Measurements from ENCODE around the gene SLC25A26.

SLC25A26 gene

DNA sequence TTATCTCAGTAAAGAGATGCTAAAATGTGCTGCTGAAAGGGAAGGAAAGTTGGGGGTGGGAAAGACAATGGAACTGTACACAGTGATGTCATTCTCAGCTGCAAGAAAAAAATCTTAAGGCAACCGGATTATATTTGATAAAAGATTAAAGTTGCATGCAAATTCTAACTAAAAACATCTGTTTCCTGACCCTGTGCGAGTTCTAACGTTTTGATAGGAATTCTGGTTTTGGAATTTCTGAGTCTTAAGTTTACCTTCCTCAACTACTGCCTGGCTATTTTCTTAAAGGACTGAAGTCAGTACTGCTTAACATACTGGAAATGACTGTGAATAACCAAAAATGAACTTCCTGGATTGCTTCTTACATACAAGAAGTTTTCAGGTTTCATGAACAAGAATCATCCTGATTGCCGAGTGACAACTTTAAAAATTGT lies 115.5 kb downstream of the SLC25A26 start:
- no peak for DNase-seq

DNA sequence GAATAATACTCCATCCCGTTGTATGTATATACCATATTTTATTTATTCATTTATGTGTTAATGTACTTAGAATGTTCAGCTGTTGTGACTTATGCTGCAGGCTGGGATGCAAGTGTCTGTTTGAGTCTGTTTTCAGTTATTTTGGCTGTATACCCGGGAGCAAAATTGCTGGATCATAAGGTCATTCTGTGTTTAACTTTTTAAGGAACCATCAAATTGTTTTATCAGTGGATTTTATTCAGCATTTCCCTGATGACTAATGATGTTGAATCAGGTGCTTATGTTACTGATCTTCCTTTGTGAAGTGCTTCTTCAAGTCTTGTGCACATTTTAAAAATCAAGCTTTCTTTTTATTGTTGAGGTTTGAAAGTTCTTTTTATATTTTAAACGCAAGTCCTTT lies 118.1 kb downstream of the SLC25A26 start:
- no peak for DNase-seq

DNA sequence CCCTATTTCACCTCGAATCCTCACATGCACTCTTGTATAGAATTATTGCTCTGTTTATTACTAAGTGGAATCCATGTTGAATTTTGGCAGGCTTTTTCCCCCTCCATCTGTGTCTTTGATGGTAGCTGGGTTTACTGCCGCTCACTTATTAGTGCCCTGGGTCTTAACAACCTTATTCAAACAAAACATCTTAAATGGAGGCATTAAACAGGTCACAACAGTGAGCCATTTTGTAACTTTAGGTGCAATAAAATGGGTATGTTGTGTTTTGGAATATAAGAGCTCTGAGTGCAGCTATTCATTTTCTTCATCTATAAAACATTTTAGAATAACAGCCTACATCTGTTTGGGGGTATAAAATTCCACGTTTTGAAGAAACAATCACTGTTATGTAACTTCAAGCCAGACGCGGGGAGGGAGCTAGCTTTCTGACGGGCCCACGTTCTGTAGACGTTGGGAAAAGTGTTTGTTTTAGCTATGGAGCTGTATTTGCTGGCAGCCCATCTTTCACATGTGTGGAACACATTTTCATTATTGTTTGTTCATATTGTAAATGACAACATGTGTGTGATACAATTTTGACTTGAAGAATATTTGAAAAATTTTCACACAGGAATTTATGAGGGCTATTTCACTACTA lies 122.0 kb downstream of the SLC25A26 start:
- DNase-seq = no peak

DNA sequence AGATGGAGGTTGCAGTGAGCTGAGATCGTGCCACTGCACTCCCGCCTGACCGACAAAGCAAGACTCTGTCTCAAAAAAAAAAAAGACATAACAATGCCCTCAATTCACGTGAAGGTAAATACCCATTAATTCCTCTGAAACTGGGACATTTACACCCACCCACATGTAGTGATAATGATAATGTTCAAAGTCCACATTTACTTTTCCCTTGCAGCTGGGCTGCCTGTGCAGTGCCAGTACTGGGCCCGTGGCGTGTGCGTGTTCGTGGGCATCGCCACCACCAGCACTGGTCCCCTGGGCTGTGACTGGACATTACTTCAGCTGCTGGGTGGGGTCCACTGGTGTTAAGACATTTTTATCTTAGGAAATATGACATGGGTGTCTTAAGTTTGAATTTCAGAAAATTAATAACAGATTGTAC lies 123.6 kb downstream of the SLC25A26 start:
- no peak for DNase-seq

DNA sequence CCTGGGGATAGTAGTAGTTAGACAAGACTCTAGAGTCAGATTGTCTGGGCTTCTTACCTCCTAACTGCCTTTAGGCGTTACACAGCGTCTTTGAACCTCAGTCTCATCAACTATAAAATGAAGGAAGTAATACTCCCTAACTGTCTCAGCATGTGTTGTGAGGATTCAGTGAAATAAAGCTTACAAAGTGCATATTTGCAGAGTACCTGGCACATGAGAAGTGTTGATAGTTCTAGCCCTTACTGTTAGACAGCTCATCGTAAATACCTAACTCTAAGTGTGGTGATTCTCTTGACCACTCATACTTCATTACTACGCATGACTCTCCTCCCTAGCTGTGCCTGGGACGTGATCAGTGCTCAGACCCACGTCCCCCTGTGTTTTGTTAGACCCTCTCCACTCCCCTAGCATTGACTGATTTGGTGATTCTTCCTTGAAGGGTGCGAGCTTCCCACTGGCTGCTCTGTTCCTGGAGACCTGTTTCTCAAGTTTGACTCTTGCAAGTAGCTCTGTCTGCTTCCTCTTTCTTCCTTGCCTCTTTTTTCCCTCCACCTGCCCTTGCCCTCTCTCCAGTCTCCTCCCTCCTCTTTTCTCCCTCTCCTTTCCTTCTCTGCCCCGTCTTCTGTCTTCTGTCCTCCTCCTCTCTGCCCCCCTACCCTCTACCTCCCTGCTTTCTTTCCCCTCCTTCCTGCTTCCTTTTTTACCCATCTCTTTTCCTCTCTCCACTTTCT lies 124.2 kb downstream of the SLC25A26 start:
- DNase-seq = peak; percentile 11

DNA sequence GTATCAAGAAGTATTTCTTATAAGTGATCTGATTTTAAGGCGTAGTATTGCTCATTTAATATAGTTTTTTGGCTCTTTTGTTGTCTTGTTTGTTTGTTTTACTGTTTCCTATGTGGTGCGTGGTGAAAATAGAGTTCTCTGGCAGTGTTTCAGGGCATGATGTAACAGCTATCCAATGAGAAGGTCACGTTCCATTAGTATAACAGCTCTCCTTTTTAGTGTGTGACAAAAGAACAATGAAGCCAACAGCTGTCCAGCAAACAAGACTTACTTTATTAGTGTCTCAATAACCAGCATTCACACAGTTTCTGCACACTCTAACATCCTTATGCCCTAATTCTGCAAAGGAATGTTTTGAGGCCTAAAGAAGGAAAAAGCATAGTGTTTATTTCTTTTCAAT lies 127.9 kb downstream of the SLC25A26 start:
- DNase-seq = no peak

DNA sequence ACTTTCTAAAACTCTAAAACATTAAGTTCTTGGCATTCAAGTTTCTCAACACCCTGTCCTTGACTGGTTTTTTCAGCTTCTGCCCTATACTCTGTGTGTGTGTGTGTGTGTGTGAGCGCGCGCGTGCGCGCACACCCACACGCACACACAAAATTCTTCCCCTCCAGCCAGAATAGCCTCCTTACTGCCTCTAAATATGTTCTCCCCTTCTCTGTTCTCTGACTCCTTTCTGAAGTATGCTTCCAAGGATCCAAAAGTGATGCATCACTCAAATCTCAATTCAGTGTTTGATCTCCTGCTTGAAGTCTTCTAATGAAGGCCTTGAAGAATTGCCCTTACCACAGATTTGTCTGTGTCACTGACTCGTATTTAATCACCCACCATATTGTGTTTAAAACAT lies 129.8 kb downstream of the SLC25A26 start:
- DNase-seq = no peak

DNA sequence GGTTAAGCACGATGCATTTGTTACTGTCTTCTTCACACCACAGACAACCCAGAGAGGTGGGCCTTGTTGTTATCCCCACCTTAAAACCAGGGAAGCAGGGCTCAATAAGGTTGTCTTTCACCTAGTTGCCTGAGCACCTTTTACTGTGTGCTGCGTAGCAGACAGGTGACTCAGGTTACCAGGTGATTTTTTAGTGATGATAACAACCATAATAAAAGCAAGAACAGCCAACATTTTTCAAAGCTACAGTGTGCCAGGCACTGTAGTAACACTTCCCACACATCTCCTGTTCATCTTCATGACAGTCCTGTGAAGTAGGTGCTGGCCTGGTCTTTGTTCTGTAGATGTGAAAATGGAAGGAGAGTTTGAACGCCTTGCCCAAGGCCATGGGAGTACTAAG lies 132.2 kb downstream of the SLC25A26 start:
- no peak for DNase-seq

DNA sequence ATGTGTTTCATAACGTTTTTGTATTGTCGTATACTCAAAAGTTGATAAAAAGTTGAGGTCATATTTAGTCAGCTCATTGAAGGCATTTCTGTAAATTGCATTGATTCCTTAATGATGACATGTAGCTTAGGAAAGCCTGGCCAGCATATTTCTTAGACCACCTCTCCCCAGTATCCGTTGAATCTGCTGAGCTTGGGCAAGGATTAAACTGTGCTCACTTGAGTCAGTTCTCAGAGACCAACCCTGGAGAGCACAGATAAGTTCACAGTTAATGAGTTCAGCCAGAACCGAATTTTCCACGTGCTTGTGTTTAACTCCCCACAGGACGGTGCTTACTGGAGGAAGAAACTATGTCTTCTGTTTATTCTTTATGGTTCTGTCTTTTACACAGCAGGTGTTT lies 132.7 kb downstream of the SLC25A26 start:
- no peak for DNase-seq

DNA sequence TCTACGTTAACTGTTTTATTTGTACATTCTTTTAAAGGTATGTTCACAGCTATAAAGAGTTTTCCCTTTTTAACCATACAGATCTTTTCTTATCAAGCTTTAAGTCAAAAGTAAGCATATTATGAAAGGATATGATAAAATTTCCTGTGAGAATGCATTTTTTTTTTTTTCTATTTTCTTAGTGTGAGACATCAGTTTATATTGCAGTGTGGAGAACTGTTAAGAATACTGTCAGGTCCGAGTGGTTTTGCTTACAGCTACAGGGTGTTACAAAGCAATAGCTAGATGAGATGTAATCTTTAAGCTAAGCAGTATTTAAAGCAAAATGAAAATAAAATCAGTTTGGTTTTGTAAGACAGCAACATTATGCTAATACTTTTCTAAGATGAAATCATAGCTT lies 133.2 kb downstream of the SLC25A26 start:
- DNase-seq = no peak

DNA sequence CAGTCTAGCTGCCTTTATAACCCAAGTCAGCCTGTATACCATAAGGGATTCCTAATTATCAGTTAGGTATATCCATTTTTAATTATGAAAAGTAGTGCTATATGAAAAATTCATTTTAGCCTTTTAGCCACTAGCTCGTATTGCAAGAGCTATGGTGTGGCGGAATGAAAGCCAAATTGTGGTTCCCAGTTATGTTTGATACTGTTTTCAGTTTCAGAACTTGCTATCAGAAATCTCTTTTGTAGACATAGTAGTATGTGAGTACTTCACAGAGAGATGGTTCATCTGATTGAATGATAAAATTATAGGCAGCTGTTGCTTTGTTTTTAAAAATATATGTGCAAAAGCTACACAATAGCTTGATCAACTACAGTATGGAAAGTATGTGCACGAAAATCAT lies 134.6 kb downstream of the SLC25A26 start:
- no peak for DNase-seq

DNA sequence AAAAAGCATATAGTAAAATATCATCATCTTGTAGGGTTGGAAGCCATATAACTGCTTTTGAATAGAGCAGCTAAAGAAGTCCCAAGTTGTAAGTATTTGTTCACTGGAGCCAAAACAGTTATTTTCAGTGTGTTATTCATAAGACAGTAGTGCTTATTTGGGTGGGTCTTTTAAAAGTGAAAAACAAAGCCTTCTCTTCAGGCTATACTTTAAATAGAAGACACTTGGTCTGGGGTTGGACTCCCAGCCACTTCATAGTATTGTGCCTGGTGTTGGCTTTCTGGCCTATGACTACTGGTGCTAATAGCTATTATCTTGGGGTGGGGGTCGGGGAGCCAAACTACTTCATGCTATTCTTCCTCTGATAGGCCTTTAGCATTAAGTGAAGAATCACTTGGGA lies 135.2 kb downstream of the SLC25A26 start:
- DNase-seq = no peak

DNA sequence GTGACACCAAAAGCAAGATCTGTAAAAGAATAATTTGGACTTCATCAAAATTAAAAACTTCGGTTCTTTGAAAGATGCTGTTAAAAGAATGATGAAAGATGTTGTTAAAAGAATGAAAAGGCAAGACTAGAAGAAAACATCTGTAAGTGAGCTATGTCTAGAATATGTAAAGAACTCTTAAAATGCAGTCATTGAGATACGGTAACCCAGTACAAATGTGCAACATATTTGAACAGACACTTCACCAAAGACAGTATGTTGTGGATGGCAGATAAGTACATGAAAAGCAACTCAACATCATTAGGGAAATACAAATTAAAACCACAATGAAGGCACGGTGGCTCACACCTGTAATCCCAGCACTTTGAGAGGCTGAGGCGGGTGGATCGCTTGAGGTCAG lies 140.6 kb downstream of the SLC25A26 start:
- DNase-seq = no peak

DNA sequence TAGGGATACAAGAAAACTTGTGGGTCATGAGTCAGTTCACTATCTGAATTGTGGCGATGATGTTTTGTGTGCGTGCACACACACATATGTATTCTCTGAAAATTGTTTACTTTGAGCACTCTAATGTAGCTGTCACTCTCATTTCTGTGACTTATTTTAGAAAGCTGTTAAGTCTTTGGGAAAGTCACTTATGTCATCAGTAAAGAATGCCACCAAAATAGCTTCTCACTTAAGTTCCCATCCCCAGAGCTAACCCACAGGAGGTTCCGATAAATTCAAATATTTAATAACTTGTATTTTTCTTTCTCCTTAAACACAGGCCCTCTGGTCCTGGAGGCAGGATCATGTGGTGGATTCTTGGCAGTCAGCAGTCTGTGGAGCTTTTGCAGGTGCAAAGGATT lies 141.7 kb downstream of the SLC25A26 start:
- DNase-seq = no peak

DNA sequence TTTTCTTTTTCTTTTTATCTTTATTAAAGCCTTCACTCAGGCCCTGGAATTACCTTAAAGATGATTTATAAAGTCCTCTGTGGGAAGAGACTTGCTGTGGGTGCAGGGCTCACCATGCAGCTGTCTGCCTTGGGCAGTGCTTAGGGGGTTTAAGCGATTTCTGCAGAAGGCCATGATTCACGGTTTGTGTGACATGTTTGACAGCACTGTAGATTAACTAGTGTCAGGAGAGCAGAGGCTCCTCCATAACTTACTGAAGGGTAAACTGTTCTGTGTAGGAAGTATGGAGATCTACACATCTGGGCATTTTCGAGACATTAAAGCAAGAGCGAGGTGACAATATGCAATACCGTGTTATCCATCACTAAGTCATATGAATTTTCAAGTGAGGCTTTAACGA lies 142.3 kb downstream of the SLC25A26 start:
- no peak for DNase-seq

DNA sequence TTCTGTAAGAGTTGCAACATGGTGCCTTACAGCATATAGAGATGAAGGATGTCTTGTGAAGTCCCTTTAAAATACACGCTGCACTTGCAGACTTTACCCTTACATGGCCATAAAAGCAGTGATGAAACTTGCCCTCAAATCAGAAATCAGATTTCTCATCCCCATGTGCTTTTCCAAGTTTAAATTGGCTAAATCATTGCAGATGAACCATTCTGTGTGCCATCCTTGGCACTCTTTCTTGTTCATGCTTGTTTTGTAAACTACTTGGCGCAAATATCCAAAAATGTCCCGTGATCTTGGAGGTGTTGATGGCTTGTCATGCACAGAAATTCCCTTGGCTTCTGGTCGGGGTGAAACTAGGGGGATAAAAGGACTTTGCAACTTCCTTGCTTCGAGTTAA lies 144.3 kb downstream of the SLC25A26 start:
- no peak for DNase-seq

DNA sequence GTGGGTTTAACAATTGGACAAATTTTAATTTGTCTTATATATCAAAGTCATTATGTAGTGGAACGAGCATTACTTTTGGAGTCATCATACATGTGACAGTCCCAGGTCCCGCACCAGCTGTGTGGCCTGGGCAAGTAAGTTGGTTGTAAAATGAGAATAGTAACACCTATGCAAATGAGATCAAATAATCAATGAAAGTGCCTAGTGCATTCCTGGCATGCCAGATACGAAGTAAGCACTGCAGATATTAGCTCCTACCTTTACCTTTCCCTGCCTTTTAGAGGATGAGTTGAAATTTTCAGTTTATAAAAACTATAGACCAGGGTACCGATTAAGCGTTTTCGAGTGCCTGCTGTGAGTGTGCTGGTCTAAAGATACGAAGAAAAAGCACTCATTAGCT lies 145.9 kb downstream of the SLC25A26 start:
- no peak for DNase-seq

DNA sequence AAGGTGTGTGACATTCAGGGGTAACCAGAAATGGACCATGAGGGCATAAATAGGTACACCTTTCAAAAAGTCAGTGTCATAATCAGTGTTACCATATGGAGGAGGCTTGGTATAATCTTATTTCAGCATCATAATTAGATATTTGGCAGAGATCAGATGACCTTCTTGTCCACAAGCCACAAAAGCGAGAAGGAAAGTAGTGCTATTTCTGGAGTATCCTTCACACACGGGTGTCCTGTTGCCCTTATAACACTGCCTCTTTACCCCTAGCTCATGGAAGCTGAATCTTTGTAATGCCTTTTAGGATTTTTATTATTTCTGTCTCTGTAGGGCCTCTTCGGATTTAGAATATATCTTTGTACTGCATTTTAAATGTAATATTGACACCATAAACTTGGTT lies 147.2 kb downstream of the SLC25A26 start:
- DNase-seq = no peak

DNA sequence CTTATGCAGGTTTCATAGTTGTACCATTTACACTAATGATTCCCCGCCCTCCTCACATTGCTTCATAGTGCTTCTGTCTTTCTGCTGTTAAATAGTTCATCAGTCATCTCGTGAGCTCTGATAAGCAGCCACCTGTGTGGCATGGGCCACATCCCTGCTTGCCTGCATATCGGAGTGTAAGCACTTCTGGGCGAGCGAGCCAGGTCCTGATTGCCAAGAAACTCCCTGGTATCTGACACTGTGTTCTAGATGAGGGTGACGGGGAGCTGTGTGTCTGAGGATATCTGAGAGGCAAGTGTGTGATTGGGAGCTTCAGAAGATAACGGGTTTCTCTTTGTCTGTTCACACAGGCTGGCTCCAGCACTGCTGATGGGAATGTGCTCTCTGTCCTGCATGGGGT lies 149.4 kb downstream of the SLC25A26 start:
- DNase-seq = no peak

DNA sequence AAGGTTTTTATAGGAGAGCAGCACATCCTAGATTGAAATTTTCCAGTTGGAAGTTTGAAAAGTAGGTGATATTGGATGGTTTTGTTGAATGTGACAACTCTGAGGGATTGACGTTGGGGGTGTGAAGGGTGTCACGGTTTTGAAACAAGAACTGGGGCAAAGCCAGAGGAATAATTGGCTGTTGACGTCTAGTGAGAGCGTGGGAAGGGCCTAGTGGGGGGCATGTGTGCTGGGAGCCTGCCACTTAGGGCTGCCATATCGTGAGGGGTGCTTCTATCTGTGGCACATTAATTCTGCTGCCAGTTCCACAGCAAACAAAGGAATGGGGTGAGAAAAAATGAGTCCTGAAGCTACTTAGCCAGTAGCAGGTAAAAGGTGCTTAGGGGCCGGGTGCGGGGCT lies 150.6 kb downstream of the SLC25A26 start:
- no peak for DNase-seq

DNA sequence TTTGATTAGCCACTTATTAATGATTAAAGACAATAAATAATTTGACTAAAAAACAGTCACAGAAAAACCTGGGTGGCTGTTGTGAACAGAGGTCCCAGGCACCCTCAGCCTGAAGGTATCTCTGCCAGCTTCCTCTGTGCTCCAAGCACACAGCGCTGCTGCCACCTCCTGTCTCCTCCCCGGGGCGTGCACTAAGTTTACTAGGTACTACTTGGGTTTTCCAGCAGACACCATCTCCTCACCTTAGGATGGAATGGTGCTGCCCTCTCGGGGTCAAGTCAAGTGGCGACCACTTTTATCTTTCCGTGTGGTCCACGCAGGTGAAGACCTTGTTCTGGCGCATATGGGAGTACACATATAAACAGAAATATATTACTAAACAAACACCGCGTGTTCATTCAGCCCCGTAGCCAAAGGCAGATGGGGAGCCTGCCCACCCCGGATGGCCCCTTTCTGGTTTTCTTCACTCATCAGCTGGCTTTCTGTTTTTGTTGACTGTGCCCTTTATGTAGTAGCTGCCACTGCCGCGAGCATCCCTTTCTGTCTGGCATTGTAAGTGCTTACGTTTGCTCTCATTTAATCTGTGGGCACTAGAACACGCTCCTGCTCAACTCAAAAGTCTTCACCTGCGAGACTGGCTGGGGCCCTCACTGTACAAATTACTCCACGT lies 152.0 kb downstream of the SLC25A26 start:
- DNase-seq = no peak

DNA sequence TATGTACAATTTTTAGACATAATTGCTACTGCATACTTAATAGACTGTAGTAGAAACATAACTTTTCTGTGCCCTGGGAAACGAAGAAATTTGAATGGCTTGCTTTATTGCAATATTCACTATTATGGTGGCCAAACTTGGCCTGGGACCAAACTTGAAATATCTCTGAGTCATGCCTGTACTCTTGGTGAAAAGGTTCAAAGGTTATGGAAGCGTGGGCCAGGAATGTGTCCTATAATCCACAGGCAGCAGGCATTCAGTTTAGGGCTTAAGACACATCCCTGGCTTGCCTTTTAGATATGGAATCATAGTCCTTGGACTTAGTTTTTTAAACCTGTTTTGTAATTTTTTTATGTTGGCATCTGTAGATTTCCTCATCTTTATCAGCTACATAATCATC lies 155.8 kb downstream of the SLC25A26 start:
- no peak for DNase-seq

DNA sequence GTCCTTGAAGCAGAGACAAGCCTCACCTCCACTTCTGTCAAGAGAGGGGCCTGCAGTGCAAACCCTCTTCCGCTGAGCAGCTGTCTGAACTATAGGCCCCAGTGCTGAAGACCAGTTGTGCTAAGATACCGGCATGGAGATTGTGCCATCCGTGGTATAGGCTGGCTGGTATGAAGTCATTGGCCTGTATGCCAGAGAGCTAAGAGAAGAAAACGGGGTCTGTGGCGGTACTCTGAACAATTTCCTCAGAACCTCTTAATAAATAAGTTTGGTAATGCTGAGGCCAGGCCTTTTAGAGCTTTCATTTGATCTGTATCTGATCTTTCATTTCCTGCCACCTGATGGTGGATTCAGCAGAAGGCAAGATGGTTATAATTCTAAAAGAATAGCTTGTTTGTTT lies 157.0 kb downstream of the SLC25A26 start:
- no peak for DNase-seq

DNA sequence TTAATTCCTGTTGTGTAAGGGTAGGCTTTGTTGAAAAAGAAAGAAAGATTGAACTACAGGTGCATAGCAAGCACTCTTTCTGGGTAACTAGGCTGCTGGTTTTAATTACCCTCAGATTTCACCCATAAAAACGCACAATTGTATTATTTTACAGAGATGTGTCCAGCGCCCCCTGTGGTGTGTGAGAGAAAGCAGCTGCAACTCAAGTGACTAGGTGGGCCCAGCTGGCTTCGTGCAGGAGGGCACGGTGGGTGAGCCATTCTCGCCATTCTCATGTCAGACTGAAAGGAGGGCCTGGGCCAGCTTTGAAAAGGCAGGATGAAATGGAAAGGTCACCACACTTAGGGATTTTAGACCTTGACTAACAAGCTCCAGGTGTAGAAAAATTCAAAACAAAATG lies 157.5 kb downstream of the SLC25A26 start:
- no peak for DNase-seq
